Measurements from ENCODE around the gene TBXAS1. TPM values are rescaled to one million over a fixed set of nuclear protein-coding genes. Genes with fewer than 3 reads are reported as not detected.

TBXAS1 gene
- total and polyA plus RNA-seq, 2 donors (not counting 3 experiments of a cell fraction or from before 2014, with no cell fraction given): 2.1 to 4.3 TPM

GRCh38 chr7:139828446-139828845 is 618 bp upstream of the TBXAS1 start:
- Histone ChIP-seq H3K9me1 (replicated peaks; ENCODE audit: control insufficient read depth, extremely low read depth, insufficient read depth, low read length) (no peaks in the 10 kb centered on the region), H3K4me1 (ENCODE audit: control insufficient read depth, extremely low read depth, insufficient read depth, low read length) (peaks cover 12% of the 10 kb centered on the region), H3K4me3 (replicated peaks in 1 of 3; ENCODE audit: insufficient read depth in 1 of 3, low read depth in 1 of 3, low read length in 3 of 3) (no peak overlapping the region), H3K4me2 (ENCODE audit: insufficient read depth, low read length) (no peak overlapping the region), H2AFZ (ENCODE audit: low read depth, low read length) (peak overlapping the region; percentile 14), H4K20me1 (replicated peaks; ENCODE audit: control insufficient read depth, extremely low read depth, insufficient read depth, low read length) (no peaks in the 10 kb centered on the region), H3K79me2 (ENCODE audit: control insufficient read depth, insufficient read depth, low read length) (no peaks in the 10 kb centered on the region), H3K36me3 (ENCODE audit: control insufficient read depth in 2 of 2, extremely low read depth in 1 of 2, insufficient read depth in 2 of 2, low read length in 2 of 2) (no peaks in the 10 kb centered on the region), H3K27ac (ENCODE audit: insufficient read depth, low read depth, low read length) (no peak overlapping the region), H3K27me3 (ENCODE audit: control insufficient read depth in 2 of 2, insufficient read depth in 2 of 2, low read length in 2 of 2) (peaks cover 0 to 7% of the 10 kb centered on the region in 2 experiments), H3K9me3 (replicated peaks; ENCODE audit: control insufficient read depth, insufficient read depth, low read length) (no peaks in the 10 kb centered on the region), H3K9ac (replicated peaks; ENCODE audit: extremely low read depth, insufficient read depth, low read length) (no peak overlapping the region)
- TF ChIP-seq EZH2 (IDR thresholded peaks at IDR 0.05; ENCODE audit: borderline replicate concordance, low read depth, low read length, severe bottlenecking) (no peak), CTCF (IDR thresholded peaks at IDR 0.05; ENCODE audit: extremely low read depth in 1 of 2, insufficient read depth in 1 of 2, low read depth in 1 of 2, low read length in 2 of 2) (no peak), MYC (IDR thresholded peaks at IDR 0.05; ENCODE audit: low read depth, low read length) (no peak), GATA2 (IDR thresholded peaks at IDR 0.05; ENCODE audit: insufficient read depth, insufficient read length, low read depth, low read length) (no peak), FOS (IDR thresholded peaks at IDR 0.05; ENCODE audit: borderline replicate concordance, insufficient read depth, low read length) (no peak), JUN (IDR thresholded peaks at IDR 0.05; ENCODE audit: borderline replicate concordance, insufficient read depth, insufficient read length, low read depth) (no peak), MAX (IDR thresholded peaks at IDR 0.05; ENCODE audit: insufficient read depth, insufficient read length) (no peak), POLR2A (IDR thresholded peaks at IDR 0.05; ENCODE audit: low read depth, low read length) (no peak), POLR2AphosphoS5 (IDR thresholded peaks at IDR 0.05; ENCODE audit: insufficient read depth, low read depth, low read length) (no peak)
- ChIA-PET POLR2A (no interaction called here), CTCF (no interaction called here)
- dilution Hi-C loops (cut with MboI; ENCODE audit: extremely low pct_ligation_motif_present, low sequenced_read_pairs) (no loop called here), intact Hi-C loops (cut with micrococcal nuclease) (no loop called here)
- no peak for FAIRE-seq
- no peak for DNase-seq (ENCODE audit: low read depth, low spot score)
- no TSS peak for BruUV-seq (replicated peaks)
